Stimulated activated naive CD4-positive, alpha-beta T cell treated with Interleukin-2 at 50 U/mL for 16 hours (primary cell): Measurements from ENCODE around the gene CARD18.

ENCODE experiments used
- DNase-seq: peaks from one replicate; lab custom pipeline; 2025; lab: John Stamatoyannopoulos, UW

Gene CARD18, protein sequence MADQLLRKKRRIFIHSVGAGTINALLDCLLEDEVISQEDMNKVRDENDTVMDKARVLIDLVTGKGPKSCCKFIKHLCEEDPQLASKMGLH

DNA sequence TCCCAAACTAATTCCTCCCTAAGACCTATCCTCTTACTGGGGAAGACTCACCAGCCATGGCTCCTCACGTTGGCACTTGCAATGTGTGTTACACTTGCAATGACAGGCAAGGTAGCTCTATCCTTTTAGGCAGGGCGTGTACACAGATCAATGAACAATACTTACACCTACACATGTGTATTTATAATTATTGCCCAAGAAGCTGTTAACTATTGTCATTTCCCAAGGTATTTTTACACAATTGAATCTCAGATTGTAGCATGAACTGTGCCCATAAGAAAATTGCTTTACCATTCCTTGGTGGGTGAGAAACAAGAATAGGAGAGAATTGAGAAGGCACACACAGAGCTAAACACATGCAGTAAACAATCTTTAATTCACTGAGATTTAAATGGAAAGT, at the start of gene CARD18:
TSS of gene CARD18 (minus strand) at position 101 of the 400 bp plus-strand sequence. CDS start at position 58, 43 bp downstream.
- DNase-seq: no peak

DNA sequence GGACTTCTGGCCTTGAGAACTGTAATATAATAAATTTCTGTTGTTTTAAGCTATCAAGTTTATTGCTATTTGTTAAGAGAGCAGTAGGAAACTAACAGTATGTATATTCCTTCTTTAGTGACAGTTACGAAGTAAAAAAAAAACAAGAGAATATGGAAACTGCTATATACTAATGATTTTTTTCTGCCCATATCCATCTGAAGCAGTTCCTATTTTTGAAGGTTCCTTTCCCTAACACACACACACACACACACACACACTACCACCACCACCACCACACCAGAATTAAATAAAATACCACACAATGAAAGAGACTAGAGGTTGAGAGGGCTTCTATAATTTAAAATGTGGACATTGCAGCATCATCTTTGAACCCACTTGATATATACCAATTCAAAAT, 44.4 kb upstream of the CARD18 start:
- no peak for DNase-seq

DNA sequence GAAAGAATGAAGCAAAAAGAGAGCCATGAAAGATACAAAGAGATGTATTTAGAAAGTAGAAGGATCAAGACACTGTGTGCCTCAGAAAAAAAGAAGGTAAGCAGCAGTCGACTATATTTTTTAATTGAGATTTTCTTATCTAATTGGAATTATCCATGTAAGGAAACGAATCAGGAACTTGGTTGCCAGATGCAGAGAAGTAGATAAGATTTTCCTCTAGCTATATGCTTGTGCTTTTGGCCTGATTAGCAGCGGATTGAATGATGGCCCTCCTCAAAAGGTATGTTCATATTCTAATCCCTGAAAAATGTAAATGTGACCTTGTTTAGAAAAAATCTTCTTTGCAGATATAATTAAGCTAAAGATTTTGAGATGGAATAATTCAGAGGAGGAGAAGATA, 43.9 kb upstream of the CARD18 start:
- no peak for DNase-seq

GRCh38 chr11:105181521-105181920, 42.0 kb upstream of the CARD18 start:
- no peak for DNase-seq

DNA sequence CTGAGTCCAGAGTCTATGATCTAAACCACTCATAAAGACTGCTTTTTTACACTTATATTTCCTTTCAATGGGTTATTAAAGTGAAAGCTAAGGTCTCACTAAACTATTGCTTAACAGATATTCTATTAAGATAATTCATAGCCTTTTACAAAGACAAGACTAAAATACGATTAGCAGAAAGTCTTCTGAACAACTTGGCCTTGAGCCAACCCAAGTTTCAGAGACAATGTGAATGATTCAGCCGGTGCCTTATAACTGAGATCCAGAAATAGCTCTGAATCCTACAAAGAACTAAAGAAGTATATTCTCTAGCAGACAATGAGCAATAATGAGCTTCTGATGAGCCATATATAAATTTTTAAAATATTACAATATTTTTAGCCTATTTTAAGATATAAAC, 41.5 kb upstream of the CARD18 start:
- no peak for DNase-seq

DNA sequence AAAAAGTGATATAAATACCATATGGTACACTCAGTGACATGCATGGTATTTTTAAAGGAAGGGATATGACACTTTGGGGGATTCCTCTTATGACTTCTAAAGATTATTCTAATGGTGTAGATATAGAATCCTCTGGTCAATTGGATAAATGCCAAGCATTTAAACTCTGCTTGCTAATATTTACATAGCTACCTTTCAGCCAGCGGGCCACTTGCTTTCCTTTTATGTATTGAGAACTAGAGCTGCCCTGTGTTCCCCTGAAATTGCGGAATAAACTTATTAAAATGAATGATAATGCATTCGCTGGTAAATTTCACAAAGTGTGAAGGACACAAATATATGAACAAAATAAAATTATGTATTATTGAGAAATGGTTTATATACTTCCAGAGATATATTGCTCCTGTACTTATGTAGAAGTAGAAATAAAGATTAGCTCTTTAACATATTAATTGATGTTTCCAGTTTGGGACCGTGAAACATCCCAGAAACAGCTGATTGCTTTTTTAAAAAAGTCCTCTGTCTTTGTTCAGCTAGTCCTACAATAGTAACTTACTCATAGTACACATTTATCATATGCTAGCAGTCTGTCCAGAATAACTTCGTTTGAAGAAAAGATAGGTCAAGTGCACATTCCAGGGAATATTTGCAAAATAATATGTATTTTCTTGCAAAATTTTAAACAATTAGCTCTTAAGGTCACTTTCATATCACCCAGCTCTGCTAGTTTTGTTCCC, 40.1 kb upstream of the CARD18 start:
- no peak for DNase-seq

- DNase-seq: no peak
These were observed 38.1 kb upstream of the CARD18 start for GRCh38 chr11:105177658-105178057.

DNA sequence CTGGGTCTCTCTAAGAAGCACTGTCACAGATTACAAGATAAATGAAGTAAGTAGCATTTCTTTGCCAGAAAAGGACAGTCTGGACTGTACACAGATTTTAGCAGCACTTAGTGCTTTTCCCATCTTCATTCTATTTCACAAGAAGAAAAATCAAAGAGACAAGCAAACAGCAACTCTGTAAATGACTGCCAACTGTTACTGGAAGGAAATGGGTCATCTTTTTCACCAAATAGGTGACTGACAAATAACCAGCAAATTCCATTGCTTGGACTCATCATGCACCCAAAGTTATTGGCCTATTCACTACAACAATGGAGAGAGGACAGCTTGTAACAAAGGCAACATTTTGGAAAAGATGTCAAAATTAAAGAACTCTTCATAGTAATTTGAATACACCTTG, 28.9 kb upstream of the CARD18 start:
- DNase-seq: no peak

DNA sequence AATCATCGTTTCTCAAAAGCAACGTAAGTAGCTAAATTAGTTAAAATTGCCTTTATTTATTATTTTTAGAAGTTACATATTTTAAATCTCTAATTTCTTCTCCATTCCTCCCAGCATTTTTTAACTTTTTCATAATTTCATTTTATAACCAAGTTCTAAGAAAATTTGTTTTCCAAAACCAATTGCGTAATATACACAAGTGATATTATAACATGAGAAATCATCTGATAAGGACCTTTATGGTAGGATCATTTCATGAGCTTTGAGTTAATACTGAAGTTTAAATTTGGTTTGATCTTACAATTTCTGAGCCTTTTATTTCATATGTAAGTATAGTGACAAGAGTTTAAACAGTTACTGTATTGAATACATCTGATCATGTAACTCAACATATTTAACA, 27.7 kb upstream of the CARD18 start:
- DNase-seq: no peak

DNA sequence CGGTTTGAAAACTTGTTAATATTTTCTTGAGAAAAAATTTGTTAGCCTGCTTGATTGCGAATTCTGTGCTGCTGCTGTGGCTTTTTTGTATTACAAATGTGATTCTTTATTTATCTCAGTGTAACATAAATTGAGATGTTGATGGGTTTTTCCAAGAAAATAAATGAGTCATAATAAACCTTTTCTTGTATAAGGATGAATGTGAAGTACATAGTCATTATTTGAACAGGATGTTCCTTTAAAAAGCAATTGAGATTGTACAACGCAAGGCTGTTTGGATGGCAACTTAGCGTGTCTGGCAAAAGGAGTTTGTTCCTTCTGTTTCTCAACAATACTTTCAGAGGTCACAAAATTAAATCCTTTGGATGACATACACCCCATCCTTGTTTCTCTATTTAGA, 24.6 kb upstream of the CARD18 start:
- no peak for DNase-seq

GRCh38 chr11:105162506-105162905, 22.9 kb upstream of the CARD18 start:
- no peak for DNase-seq

GRCh38 chr11:105158436-105158835, 18.9 kb upstream of the CARD18 start:
- DNase-seq: no peak

DNA sequence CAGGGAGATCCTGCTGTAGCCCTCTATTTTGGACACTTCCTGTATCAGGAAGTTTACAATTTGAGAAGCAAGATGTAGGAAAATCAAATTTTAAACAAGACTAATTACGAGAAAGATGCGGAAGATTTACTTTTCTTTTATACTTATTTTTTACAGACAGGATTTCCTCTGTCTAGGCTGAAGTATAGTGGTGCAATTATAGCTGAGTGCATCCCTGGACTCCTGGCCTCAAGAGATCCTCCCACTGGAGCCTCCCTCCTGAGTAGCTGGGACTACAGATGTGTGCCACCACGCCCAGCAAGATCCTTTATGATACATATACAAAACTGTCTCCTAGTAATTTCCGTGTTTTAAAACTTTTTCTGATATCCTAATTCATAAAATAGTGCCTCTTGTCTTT, 17.2 kb upstream of the CARD18 start:
- DNase-seq: no peak

GRCh38 chr11:105156231-105156630, 16.7 kb upstream of the CARD18 start:
- DNase-seq: no peak

DNA sequence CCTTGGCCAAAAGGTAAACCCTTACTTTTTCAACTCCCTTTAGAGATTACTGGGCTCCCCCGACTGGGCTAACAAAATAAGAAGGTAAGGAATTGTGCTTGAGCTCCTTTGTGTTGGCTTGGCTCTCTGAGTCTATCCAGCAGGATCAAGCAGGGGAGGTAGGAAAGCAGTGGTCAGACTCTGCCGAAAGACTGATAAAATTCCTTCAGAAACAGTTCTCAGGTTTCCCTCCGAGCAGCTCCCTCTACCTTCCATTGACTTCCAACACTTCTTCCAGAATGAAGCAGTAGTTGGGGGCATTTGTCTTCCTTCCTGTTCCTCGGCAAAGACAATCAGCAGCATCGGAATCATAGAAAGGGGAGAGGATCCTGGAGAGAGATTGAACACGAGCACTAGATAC, 16.1 kb upstream of the CARD18 start:
- no peak for DNase-seq

GRCh38 chr11:105153392-105153791, 13.8 kb upstream of the CARD18 start:
- DNase-seq: no peak

DNA sequence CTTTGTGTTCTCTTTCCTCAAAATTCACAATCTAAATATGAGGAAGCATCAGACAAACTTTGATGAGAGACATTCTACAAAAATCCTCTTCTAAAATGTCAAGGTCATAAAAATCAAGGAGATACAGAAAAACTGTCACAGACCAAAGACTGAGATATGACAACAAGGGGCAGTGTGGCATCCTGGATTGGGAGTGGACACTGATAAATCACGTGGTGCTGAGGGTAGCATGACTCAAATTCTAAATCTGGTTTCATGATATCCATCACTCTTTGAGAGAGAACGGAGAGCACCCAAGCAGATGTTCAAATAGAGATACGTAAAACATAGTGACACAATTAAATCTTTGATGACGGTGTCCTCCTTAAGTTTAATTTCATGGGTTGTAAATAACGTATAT, 13.0 kb upstream of the CARD18 start:
- no peak for DNase-seq

- no peak for DNase-seq
These were observed 12.5 kb upstream of the CARD18 start for GRCh38 chr11:105152021-105152512.

DNA sequence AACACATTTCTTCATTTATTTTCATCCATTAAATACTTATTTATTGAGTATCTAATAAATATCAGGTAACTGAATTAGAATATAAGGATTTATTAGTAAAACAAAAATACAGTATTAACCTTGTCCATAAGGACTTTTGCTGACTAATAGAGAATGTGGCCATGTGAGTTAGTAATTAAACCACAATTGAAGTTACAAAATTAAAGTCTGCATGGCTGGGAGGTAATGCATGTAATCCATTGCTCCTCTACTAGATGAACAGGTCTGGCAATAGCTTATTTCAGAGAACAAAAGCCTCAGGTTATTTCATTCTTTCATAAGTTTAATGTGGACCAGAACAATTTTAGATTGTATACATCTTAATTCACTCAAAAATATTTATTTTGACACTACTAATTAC, 9.9 kb upstream of the CARD18 start:
- DNase-seq: no peak

GRCh38 chr11:105148241-105148640, 8.7 kb upstream of the CARD18 start:
- DNase-seq: no peak

- DNase-seq: no peak
These were observed 5.3 kb upstream of the CARD18 start for GRCh38 chr11:105144887-105145286.

- no peak for DNase-seq
These were observed 2.6 kb upstream of the CARD18 start for GRCh38 chr11:105142167-105142566.

DNA sequence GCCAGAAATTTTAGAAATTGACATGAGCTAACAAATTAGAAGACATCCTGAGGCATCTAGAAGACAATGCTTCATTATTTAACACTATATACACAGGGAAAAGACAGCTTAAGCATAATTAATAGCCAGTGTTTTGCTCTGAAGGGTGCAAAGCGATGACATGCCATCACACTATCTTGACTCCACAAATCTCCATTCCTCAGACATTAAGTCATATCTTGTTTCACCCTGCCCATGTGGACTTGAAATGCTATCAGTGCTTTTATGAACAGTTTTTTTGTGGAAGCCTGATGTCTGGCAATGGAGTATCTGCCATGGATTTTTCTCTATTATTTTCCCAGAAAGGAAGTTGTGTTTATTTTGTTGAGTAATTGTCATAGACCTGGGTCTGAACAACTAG, 2.3 kb downstream of the CARD18 start:
- DNase-seq: no peak

DNA sequence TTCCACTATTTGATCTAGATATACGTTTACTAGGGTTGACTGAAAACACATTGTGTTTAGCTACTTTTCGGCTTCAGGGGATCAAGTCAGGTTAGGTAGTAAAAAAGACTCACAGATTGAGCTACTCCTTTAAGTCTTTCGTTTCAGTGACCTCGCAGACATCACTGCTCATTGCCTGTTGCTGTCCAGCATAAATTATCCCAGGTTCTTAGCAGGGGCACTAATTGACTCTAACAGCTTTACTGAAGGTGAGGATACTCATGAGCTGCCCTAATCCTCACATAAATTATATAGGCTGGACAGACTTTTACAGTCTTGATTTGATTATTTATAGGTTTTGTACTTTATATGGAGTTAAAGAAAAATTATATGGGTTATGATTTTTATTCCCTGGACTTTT, 3.7 kb downstream of the CARD18 start:
- no peak for DNase-seq
